Mesodermal cell (in vitro differentiated cells): Measurements from ENCODE around the gene NAIF1.

Experiments used
- H3K27ac ChIP-seq: 2 replicates; pipeline ENCODE4 v1.7.0; 2013; ENCODE audit warnings: mild to moderate bottlenecking, low read depth, low read length, moderate library complexity; ENCODE audit not compliant: severe bottlenecking
- H3K36me3 ChIP-seq: 2 replicates; pipeline ENCODE4 v1.7.1; 2013; ENCODE audit warnings: mild to moderate bottlenecking, low read length, moderate library complexity; ENCODE audit not compliant: control insufficient read depth, insufficient read depth
- H3K4me1 ChIP-seq: one replicate; pipeline ENCODE4 v1.7.1; 2013; ENCODE audit warnings: mild to moderate bottlenecking, low read length; ENCODE audit not compliant: insufficient read depth, control insufficient read depth, poor library complexity, severe bottlenecking
- H3K4me3 ChIP-seq: 2 replicates; pipeline ENCODE4 v1.7.0; 2013; ENCODE audit warnings: low read length, control low read depth, mild to moderate bottlenecking; ENCODE audit not compliant: insufficient read depth, poor library complexity, severe bottlenecking; ENCODE audit errors: extremely low read depth
- H3K9me3 ChIP-seq: 2 replicates; pipeline ENCODE4 v1.7.1; 2013; ENCODE audit warnings: mild to moderate bottlenecking, low read length, moderate library complexity; ENCODE audit not compliant: control insufficient read depth
- WGBS, 2 experiments: methylation state at CpG; one replicate each; pipeline ENCODE4 v1.1.5; 2013; ENCODE audit warnings: missing lambda C conversion rate in 2 of 2; ENCODE audit not compliant: insufficient coverage in 2 of 2; 5-methylcytosine and 5-hydroxymethylcytosine counted together

NAIF1 gene

DNA sequence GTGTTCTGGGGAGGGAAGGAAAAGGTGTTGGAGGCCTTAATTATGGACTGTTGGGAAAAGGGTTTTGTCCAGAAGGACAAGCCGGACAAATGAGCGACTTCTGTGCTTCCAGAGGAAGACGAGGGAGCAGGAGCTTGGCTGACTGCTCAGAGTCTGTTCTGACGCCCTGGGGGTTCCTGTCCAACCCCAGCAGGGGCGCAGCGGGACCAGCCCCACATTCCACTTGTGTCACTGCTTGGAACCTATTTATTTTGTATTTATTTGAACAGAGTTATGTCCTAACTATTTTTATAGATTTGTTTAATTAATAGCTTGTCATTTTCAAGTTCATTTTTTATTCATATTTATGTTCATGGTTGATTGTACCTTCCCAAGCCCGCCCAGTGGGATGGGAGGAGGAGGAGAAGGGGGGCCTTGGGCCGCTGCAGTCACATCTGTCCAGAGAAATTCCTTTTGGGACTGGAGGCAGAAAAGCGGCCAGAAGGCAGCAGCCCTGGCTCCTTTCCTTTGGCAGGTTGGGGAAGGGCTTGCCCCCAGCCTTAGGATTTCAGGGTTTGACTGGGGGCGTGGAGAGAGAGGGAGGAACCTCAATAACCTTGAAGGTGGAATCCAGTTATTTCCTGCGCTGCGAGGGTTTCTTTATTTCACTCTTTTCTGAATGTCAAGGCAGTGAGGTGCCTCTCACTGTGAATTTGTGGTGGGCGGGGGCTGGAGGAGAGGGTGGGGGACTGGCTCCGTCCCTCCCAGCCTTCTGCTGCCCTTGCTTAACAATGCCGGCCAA lies 41.3 kb upstream of the NAIF1 start:
- H3K27ac ChIP-seq, result no peak overlapping the region
- H3K36me3 ChIP-seq, result peaks cover 58% of the 10 kb centered on the region
- no peak overlapping the region for H3K4me3 ChIP-seq
- 93 to 96% methylated on average over 9 to 11 of the region's 15 CpGs for WGBS, 2 experiments
- peaks cover 4% of the 10 kb centered on the region for H3K4me1 ChIP-seq
- no peaks in the 10 kb centered on the region for H3K9me3 ChIP-seq

DNA sequence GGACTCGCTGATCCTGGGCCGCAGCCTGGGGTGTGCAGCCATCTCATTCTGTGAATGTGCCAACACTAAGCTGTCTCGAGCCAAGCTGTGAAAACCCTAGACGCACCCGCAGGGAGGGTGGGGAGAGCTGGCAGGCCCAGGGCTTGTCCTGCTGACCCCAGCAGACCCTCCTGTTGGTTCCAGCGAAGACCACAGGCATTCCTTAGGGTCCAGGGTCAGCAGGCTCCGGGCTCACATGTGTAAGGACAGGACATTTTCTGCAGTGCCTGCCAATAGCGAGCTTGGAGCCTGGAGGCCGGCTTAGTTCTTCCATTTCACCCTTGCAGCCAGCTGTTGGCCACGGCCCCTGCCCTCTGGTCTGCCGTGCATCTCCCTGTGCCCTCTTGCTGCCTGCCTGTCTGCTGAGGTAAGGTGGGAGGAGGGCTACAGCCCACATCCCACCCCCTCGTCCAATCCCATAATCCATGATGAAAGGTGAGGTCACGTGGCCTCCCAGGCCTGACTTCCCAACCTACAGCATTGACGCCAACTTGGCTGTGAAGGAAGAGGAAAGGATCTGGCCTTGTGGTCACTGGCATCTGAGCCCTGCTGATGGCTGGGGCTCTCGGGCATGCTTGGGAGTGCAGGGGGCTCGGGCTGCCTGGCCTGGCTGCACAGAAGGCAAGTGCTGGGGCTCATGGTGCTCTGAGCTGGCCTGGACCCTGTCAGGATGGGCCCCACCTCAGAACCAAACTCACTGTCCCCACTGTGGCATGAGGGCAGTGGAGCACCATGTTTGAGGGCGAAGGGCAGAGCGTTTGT lies 40.5 kb upstream of the NAIF1 start:
- H3K4me3 ChIP-seq, result no peak overlapping the region
- peaks cover 64% of the 10 kb centered on the region for H3K36me3 ChIP-seq
- no peak overlapping the region for H3K27ac ChIP-seq
- H3K9me3 ChIP-seq, result no peaks in the 10 kb centered on the region
- WGBS, 2 experiments, result 89 to 94% methylated on average over 16 of the region's 18 CpGs
- H3K4me1 ChIP-seq, result peaks cover 4% of the 10 kb centered on the region

DNA sequence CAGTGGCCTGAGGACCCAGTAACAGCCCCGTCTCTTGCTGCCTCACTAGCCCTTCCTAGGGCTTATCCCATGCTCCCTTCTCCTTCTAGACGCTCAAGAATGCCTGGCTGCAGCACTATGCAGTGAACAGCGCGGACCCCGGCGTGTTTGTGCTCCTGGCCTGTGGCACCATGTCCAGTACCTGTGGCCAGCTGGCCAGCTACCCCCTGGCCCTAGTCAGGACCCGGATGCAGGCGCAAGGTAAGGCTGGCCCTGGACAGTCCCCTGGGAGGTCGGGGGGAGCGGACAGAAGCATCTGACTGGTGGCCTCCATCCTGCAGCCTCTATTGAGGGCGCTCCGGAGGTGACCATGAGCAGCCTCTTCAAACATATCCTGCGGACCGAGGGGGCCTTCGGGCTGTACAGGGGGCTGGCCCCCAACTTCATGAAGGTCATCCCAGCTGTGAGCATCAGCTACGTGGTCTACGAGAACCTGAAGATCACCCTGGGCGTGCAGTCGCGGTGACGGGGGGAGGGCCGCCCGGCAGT lies 39.9 kb upstream of the NAIF1 start:
- 96% methylated on average over 21 to 23 of the region's 23 CpGs for WGBS, 2 experiments
- H3K9me3 ChIP-seq, result no peaks in the 10 kb centered on the region
- H3K27ac ChIP-seq, result no peak overlapping the region
- no peak overlapping the region for H3K4me3 ChIP-seq
- peaks cover 4% of the 10 kb centered on the region for H3K4me1 ChIP-seq
- H3K36me3 ChIP-seq, result peaks cover 70% of the 10 kb centered on the region

GRCh38 chr9:128106181-128106939 lies 39.2 kb upstream of the NAIF1 start:
- WGBS, 2 experiments, result 98 to 99% methylated on average over 21 to 23 of the region's 23 CpGs
- no peak overlapping the region for H3K27ac ChIP-seq
- peaks cover 76% of the 10 kb centered on the region for H3K36me3 ChIP-seq
- H3K4me1 ChIP-seq, result peaks cover 4% of the 10 kb centered on the region
- no peaks in the 10 kb centered on the region for H3K9me3 ChIP-seq
- no peak overlapping the region for H3K4me3 ChIP-seq

DNA sequence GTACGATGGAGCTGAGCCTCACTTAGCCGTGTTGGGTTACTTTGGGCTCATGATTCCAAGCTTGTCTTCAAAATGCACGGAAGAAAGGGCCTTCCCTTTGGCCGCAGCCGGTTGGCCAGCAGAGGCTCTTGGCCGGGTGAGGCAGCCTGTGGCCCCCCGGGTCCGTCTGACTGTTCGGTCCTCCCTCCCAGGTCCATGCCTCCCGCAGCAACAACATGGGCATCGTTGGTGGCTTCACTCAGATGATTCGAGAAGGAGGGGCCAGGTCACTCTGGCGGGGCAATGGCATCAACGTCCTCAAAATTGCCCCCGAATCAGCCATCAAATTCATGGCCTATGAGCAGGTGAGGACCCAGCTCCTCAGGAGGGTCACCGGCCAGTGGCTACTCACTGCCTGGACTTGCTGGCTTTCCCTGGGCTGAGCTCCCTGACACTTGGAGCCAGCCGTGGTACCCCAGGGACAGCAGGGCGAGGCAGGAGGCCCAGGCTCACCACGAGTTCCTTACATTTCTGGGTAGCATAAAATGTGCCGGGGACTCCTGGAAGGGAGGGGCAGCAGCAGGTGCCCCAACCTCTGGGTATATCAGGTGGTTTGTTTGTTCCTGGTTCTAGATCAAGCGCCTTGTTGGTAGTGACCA lies 38.5 kb upstream of the NAIF1 start:
- Histone ChIP-seq H3K36me3 (peaks cover 83% of the 10 kb centered on the region), H3K4me3 (no peak overlapping the region), H3K27ac (no peak overlapping the region), H3K9me3 (no peaks in the 10 kb centered on the region), H3K4me1 (peaks cover 6% of the 10 kb centered on the region)
- 91 to 97% methylated on average over 18 to 19 of the region's 21 CpGs for WGBS, 2 experiments

GRCh38 chr9:128104171-128104618 lies 37.1 kb upstream of the NAIF1 start:
- Histone ChIP-seq H3K4me3 (no peak overlapping the region), H3K4me1 (peaks cover 20% of the 10 kb centered on the region), H3K9me3 (no peaks in the 10 kb centered on the region), H3K36me3 (peaks cover 81% of the 10 kb centered on the region), H3K27ac (no peak overlapping the region)
- 90 to 97% methylated on average over 6 of the region's 6 CpGs for WGBS, 2 experiments

DNA sequence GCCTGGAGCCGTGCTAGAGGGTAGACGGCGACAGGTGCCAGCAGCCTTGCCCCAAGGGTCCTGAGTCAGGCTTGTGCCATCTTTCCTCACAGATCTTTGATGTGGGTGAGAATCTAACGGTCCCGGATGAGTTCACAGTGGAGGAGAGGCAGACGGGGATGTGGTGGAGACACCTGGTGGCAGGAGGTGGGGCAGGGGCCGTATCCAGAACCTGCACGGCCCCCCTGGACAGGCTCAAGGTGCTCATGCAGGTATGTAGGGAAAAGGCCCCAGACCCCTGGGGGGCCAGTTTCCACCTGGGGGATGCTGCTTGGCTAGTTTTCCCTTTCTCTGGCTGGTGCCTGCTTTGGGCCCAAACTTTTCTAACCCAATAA lies 36.5 kb upstream of the NAIF1 start:
- peaks cover 75% of the 10 kb centered on the region for H3K36me3 ChIP-seq
- H3K4me3 ChIP-seq, result no peak overlapping the region
- peaks cover 20% of the 10 kb centered on the region for H3K4me1 ChIP-seq
- WGBS, 2 experiments, result 90 to 94% methylated on average over 5 to 6 of the region's 8 CpGs
- no peaks in the 10 kb centered on the region for H3K9me3 ChIP-seq
- no peak overlapping the region for H3K27ac ChIP-seq

- WGBS, 2 experiments, result 96 to 99% methylated on average over 22 to 23 of the region's 23 CpGs
- no peak overlapping the region for H3K27ac ChIP-seq
- H3K4me3 ChIP-seq, result no peak overlapping the region
- H3K4me1 ChIP-seq, result peaks cover 21% of the 10 kb centered on the region
- H3K9me3 ChIP-seq, result no peaks in the 10 kb centered on the region
- H3K36me3 ChIP-seq, result peaks cover 70% of the 10 kb centered on the region
Observed at GRCh38 chr9:128102861-128103588, 35.9 kb upstream of the NAIF1 start.

- H3K4me3 ChIP-seq, result no peak overlapping the region
- H3K36me3 ChIP-seq, result peaks cover 62% of the 10 kb centered on the region
- WGBS, 2 experiments, result 95 to 98% methylated on average over 10 to 13 of the region's 13 CpGs
- H3K27ac ChIP-seq, result no peak overlapping the region
- no peaks in the 10 kb centered on the region for H3K9me3 ChIP-seq
- H3K4me1 ChIP-seq, result peaks cover 27% of the 10 kb centered on the region
Observed at GRCh38 chr9:128102196-128102595, 35.1 kb upstream of the NAIF1 start.
